HG03520 (cell line): ENCODE measurements around the gene EEFSEC.

Source experiments
- ATAC-seq: cut with Tn5 transposase; IDR thresholded peaks from one replicate; pipeline ENCODE4 v1.9.1; 2021; ENCODE audit warnings: mild to moderate bottlenecking, moderate library complexity; ENCODE audit not compliant: unreplicated experiment

EEFSEC gene

DNA sequence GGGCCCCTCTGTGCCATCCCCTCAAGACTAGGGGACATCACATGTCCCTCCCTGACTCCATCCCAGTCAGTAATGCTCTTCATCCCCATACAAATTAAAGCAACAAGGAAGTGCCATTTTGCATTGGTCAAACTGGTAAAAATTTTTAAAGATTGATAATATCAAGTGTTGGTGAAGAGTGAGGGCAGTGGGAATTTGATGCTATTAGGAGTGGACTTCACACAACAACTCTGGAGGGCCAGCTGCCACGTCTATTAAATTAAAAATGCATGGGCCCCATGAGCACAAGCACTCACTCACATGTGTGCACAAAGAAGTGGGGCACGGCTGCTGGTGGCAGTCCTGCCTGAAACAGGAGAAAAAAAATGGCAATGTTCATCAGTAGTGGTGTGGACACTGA, 265.6 kb downstream of the EEFSEC start:
- ATAC-seq: no peak

GRCh38 chr3:128419311-128419710, 266.0 kb downstream of the EEFSEC start:
- ATAC-seq: no peak

GRCh38 chr3:128420289-128420688, 267.0 kb downstream of the EEFSEC start:
- no peak for ATAC-seq

GRCh38 chr3:128420720-128421438, 267.6 kb downstream of the EEFSEC start:
- no peak for ATAC-seq

GRCh38 chr3:128421439-128421836, 268.2 kb downstream of the EEFSEC start:
- ATAC-seq: no peak

GRCh38 chr3:128421966-128422365, 268.7 kb downstream of the EEFSEC start:
- ATAC-seq: no peak

DNA sequence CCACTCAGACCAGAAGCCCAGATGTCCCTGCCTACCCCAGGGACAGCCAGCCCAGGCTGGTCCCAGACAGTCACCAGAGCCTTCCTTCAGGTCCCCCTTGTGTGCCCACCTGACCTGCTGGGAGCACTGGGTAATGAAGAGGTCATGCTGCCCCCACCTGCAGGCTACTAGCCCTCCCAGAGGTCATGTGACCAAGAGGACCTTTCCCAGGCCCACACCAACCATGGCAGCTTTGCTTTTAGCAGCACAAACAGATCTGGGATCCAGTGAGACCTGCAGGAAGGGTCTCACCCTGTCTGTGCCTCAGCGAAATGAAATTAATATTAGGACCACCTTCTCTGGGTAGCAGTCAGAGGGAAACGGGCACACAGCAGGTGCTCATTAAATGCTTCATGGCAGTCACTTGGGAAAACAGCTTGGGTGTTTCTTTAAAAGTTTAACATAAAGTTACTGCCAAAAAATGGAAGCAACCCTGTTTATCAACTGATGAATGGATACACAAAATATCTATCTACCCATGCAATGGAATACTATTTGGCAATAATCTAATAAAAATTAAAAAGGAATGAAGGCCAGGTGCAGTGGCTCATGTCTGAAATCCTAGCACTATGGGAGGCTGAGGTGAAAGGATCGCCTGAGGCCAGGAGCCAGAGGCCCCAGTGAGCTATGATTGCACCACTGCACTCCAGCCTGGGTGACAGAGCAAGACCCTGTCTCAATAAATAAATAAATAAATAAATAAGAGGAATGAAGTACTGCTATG, 269.7 kb downstream of the EEFSEC start:
- ATAC-seq: no peak

- ATAC-seq: no peak
Observed at GRCh38 chr3:128423525-128424147, 270.4 kb downstream of the EEFSEC start.

DNA sequence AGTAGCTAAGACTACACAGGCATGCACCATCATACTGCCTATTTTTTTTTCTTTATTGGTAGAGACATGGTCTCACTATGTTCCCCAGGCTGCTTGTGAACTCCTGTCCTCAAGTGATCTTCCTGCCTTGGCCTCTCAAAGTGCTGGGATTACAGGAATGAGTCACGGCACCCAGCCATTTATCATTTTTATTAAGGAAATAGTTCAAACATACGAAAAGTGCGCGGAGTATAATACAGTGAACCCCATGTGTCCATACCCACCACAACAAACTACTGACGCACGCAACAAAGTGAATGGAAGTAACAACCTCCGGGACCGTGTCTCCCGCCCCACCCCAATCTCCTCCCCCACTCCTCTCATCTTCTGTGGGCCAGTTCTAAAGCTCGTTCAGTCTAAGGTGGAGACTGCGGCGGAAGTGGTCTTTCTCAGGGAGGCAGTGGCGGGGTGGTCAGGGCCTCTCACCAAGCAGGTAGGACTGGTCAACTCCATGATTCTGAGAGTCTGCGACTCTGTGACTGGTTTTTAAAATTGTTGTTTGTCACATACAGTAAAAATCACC, 271.3 kb downstream of the EEFSEC start:
- ATAC-seq: no peak

DNA sequence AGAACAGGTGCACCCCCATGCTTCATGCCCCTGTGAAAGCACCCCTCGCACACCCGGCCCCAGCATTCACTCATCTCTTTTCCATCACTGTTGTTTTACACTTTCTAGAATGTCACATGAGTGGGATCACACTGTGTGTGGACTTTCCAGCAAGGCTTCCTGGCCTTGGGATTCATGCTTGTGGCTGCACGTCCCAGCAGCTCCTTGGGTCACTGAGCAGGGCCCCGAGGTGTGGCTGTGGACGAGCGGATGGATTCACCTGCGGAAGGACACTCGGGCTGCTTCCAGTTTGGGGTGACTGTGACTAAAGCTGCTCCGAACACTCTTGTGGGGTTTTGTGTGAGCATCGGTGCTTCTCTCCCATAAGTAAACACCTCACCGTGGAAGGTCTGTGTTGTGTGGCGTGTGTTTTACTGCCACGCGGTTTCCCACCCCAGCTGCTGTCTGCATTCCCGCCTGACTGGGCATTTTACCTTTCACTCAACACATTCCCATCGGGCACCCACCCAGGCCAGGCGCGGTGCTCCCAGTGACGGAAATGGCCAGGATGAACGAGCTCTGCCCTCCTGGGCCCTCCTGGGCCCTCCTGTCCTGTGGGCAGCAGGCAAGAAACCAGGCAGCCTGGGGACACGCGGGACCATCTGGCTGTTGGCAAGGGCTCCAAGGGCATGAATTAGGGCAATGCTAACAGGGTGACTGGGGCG, 272.0 kb downstream of the EEFSEC start:
- ATAC-seq: no peak

DNA sequence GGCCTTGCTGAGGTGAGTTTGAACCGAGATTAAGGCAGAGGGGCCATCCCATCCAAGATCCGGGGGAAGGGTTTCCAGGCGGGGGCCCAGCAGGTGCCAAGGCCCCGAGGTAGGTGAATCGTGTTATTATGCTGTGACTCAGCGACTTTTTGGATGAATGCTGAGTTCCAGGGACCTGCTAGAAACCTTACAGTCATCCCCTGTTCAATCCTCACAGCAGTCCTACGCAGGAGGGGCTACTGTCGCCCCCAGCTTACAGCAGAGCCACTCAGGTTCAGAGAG, 272.5 kb downstream of the EEFSEC start:
- no peak for ATAC-seq

DNA sequence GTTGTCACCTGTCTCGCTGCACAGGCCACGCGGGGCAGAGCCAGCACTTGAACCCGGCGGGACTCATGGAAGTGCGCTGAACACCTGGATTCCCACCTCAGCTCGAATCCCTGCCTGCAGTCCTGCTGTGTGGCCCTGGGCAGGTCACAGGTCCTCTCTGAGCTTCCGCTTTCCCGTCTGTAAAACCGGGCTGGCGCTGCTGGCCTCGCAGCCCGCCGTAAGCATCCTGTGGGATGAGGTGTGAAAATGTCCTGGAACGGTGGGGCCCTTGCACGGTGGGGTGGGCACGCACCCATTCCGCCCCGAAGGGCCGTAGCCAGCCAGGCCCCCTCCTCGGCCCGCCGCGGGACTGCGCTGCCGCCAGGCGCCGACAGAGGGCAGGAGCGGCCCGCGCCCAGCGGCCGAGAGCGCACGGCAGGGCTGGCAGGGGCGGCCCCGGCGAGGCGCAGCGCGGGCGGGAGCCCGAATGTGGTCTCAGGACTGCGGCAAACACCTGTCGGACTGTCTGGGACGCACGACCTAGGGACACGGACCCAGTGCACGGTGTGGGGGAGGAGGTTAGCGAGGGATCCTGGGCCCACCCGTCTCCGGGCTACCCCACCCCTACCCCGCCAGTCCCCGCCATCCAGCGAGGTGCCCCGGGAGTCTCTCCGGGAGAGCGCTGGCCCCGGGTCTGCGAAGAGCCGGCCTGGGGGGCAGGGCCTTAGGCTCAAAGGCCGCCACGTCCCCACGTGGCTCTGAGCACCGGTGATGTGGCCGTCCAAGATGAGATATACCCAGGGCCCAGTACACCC, 273.0 kb downstream of the EEFSEC start:
- no peak for ATAC-seq

DNA sequence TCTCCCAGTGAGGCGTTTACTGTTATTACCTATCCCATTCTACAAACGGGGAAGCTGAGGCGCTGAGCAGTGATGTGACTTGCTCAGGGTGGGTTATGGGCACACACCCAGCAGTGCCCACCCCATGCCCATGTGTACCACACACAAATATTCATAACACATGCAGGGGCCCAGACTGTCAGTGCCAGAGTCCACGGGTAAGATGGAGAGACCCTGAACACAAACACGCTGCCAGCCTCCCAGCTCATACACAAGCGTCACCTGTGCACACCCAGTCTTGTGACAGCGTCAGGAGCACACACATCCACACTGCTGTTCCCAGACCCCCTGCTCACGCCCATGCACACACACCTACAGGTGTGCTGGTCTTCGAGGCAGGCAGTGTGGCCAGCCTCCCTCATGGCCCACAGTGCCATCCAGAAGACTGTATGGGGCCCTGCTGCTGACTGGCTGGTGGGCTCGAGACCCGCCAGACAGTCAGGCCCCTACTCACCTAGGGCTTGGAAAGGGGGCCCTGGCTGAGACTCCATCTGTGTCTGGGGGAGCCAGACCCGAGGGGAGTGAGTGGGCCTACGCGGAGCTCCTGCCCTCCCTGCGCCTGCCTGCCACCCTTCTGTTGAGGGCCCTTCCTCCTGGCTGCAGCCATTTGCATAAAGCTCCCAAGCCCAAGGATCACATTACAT, 274.0 kb downstream of the EEFSEC start:
- no peak for ATAC-seq

DNA sequence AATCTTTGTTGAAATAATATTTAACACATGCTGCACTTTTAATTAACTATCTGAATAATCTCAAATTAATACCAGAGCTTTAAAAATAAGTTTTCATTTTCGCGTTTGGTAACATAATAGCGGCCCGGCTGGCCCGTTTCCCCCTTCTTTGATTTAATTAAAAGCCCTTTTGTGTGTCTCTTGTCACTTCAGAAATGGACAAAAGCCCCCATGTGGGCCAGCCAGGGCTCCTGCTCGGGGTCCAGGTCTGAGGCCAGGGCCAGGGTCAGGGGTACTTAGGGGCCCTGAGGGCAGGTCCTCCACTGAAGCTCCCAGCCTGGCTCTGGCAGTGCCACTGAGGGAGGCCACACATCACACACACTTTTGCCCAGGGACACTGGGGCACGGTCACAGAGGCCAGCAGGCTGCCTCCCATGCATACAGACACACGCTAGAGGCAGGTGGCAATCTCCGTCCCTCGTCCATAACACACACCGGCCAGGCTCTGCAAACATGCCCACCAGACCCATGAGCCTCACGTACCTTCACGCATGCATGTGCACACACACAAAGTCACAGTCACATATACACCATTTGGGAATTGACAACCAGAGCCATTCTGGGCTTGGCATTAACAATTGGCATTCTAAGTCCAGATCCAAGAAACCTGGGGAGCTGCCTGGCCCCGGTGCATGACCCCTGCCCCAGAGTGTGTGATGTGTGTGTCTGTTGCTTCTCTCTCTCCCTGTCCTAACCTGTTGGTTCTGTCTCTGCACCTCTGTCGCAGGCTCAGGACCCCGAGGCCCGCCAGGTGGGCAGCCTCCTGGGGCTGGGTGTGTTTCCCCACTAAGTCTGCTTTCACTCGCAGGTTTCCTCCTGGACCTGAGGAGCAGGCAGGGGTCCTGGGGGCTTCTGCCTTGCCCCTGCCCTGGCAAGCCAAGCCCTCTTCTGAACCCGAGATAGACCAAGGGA, 274.9 kb downstream of the EEFSEC start:
- ATAC-seq: no peak

GRCh38 chr3:128429275-128429674, 276.0 kb downstream of the EEFSEC start:
- ATAC-seq: no peak

DNA sequence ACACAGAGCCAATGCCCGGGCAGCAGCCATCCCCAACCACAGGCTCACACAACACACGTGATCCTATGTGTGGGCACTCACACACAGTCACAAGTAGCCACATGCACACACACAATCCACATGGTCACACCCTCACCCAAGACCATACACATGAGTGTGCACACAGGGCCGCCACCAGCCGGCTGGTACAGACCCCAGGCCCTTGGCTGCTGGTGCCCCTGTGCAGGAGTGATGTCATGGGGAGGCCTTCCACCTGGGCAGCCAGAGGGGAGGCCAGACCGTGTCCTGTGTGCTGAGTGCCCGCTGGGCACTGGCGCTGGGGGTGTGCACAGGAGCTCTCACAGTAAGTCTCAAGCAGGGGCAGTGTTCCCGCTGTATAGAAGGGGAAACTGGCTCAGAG, 276.5 kb downstream of the EEFSEC start:
- no peak for ATAC-seq

GRCh38 chr3:128430301-128430700, 277.0 kb downstream of the EEFSEC start:
- ATAC-seq: no peak

- no peak for ATAC-seq
Observed at GRCh38 chr3:128430731-128431130, 277.4 kb downstream of the EEFSEC start.

DNA sequence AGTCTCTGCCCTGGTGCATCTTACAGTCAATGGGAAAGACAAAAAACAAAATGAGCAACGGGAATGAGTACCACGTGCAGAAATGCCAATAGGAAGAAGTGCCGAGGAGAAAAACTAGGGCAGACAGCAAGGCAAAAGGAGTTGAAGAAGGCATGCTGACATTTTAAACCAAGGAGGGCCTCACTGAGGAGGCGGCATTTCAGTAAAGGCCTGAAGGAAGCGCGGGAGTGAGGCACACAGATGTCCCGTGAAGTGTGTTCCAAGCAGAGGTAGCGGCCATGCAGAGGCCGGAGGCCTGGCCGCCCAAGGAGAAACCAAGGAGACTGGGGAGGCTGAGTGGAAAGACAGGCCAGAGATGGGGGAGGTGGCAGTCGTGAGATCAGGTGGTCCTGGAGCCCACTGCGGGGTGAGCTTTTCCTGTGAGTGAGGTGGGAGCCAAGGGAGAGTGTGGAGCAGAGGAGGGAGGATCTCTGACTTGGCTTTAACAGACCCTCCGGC, 278.6 kb downstream of the EEFSEC start:
- ATAC-seq: no peak
